HepG2 (cell line): ENCODE results near the gene NAB2. TPM values are rescaled to one million over a fixed set of nuclear protein-coding genes. Genes with fewer than 3 reads are reported as not detected.
A peak's percentile ranks its signal among the peaks of the same experiment; 100 is the strongest.

ENCODE experiments used
- AGO2 ChIP-seq: fragments of 200-400 bp; formaldehyde crosslinking; optimal IDR thresholded peaks from 2 replicates; pipeline ENCODE3; 2017; ENCODE audit warnings: mild to moderate bottlenecking, low read depth, low read length, moderate library complexity
- FOXO1 ChIP-seq: sonication (generic); formaldehyde crosslinking; IDR thresholded peaks from 2 replicates; pipeline ENCODE4 v1.4.0; 2020; ENCODE audit warnings: missing genetic modification reagents
- GATA4 ChIP-seq: sonication (generic); IDR thresholded peaks from 2 replicates; pipeline ENCODE4 v1.6.1; 2016; ENCODE audit warnings: antibody characterized with exemption, low read depth, borderline replicate concordance
- IKZF4 ChIP-seq: sonication (generic); formaldehyde crosslinking; IDR thresholded peaks from 2 replicates; pipeline ENCODE4 v1.5.1; 2020; ENCODE audit warnings: borderline replicate concordance, mild to moderate bottlenecking, low read depth, missing genetic modification reagents; ENCODE audit errors: not compliant biosample characterization
- IRF2 ChIP-seq: IDR thresholded peaks from 2 replicates; pipeline ENCODE4 v1.6.1; 2018; ENCODE audit warnings: missing genetic modification reagents, missing compliant biosample characterization
- KAT8 ChIP-seq: IDR thresholded peaks from 2 replicates; pipeline ENCODE4 v1.6.1; 2016; ENCODE audit warnings: missing genetic modification reagents, missing compliant biosample characterization
- MAX ChIP-seq: IDR thresholded peaks from 2 replicates; pipeline ENCODE4 v1.6.1; 2012; ENCODE audit warnings: inconsistent platforms
- MEIS1 ChIP-seq: sonication (generic); formaldehyde crosslinking; IDR thresholded peaks from 2 replicates; pipeline ENCODE4 v1.9.0; 2021; ENCODE audit warnings: mild to moderate bottlenecking, missing genetic modification reagents, moderate library complexity, borderline replicate concordance
- NFE2 ChIP-seq: sonication (generic); formaldehyde crosslinking; IDR thresholded peaks from 2 replicates; pipeline ENCODE4 v1.4.0; 2020; ENCODE audit warnings: missing genetic modification reagents
- NRL ChIP-seq: sonication (generic); formaldehyde crosslinking; IDR thresholded peaks from 2 replicates; pipeline ENCODE4 v1.5.0; 2020; ENCODE audit warnings: missing genetic modification reagents, mild to moderate bottlenecking, moderate library complexity, borderline replicate concordance
- PAXIP1 ChIP-seq: sonication (generic); formaldehyde crosslinking; conservative IDR thresholded peaks from 2 replicates; pipeline ENCODE4 v1.4.0; 2020; ENCODE audit warnings: mild to moderate bottlenecking, missing genetic modification reagents, moderate library complexity
- RARG ChIP-seq: sonication (generic); formaldehyde crosslinking; IDR thresholded peaks from 2 replicates; pipeline ENCODE4 v1.4.0; 2020; ENCODE audit warnings: low read depth, mild to moderate bottlenecking, missing genetic modification reagents
- RFX5 ChIP-seq: IDR thresholded peaks from 2 replicates; pipeline ENCODE4 v1.6.1; 2011; ENCODE audit warnings: low read depth, low read length, improper control_type of control experiment
- RXRB ChIP-seq: IDR thresholded peaks from 2 replicates; pipeline ENCODE4 v1.6.1; 2016; ENCODE audit warnings: borderline replicate concordance, missing genetic modification reagents, missing compliant biosample characterization
- SAP130 ChIP-seq: IDR thresholded peaks from 2 replicates; pipeline ENCODE4 v1.6.1; 2016; ENCODE audit warnings: low read depth
- ZFAT ChIP-seq: sonication (generic); formaldehyde crosslinking; conservative IDR thresholded peaks from 2 replicates; pipeline ENCODE4 v1.8.1; 2023; ENCODE audit warnings: missing genetic modification reagents, inconsistent platforms
- ZFP1 ChIP-seq: IDR thresholded peaks from 2 replicates; pipeline ENCODE4 v1.6.1; 2016
- ZFP36L1 ChIP-seq: sonication (generic); formaldehyde crosslinking; IDR thresholded peaks from 2 replicates; pipeline ENCODE4 v1.8.0; 2022; ENCODE audit warnings: mild to moderate bottlenecking, missing genetic modification reagents, moderate library complexity
- ZHX2 ChIP-seq, 2 experiments: sonication (generic) in 1 of 2; formaldehyde crosslinking in 1 of 2; IDR thresholded peaks; 2 replicates each; pipeline versions ENCODE4 v1.6.1 to v1.9.0; 2014 to 2022; ENCODE audit warnings: antibody characterized with exemption in 1 of 2, borderline replicate concordance in 1 of 2, inconsistent platforms in 1 of 2, low read depth in 1 of 2, missing genetic modification reagents in 1 of 2
- ZKSCAN8 ChIP-seq: IDR thresholded peaks from 2 replicates; pipeline ENCODE4 v1.6.1; 2016; ENCODE audit warnings: borderline replicate concordance, missing genetic modification reagents, missing compliant biosample characterization
- ZNF282 ChIP-seq: fragments of 450-650 bp; IDR thresholded peaks from 2 replicates; pipeline ENCODE4 v1.6.1; 2018; ENCODE audit not compliant: partially characterized antibody
- ZNF30 ChIP-seq: sonication (generic); formaldehyde crosslinking; IDR thresholded peaks from 2 replicates; pipeline ENCODE4 v1.5.0; 2020; ENCODE audit warnings: mild to moderate bottlenecking, missing genetic modification reagents
- ZNF501 ChIP-seq: sonication (generic); formaldehyde crosslinking; IDR thresholded peaks from 2 replicates; pipeline ENCODE4 v1.5.1; 2020; ENCODE audit warnings: mild to moderate bottlenecking, moderate library complexity, missing genetic modification reagents
- polyA plus RNA-seq, 8 experiments: library from polyadenylated mRNA; depleted of rRNA in 3 of 8; stranded (reverse) in 7 of 8; unstranded in 1 of 8; fragments of >200 nt; fragmentation: Illumina TruSeq in 4 of 8; extraction: Trizol in 4 of 8; gene quantifications; 2 replicates each; pipeline versions ENCODE4 v1.2.1 to v1.2.3, GENCODE V29; 2011 to 2016; ENCODE audit warnings: low read depth in 4 of 8, missing spikeins in 1 of 8, mixed read lengths in 1 of 8; ENCODE audit not compliant: insufficient read depth in 1 of 8
- total RNA-seq, 5 experiments: library from RNA; depleted of rRNA; stranded (reverse); fragments of >200 nt; fragmentation: Illumina TruSeq; extraction: Trizol; gene quantifications; 2 replicates each; pipeline ENCODE4 v1.2.3, GENCODE V29; 2016; ENCODE audit warnings: low read depth in 1 of 5

NAB2 gene
- total and polyA plus RNA-seq, 2 of the 13 experiments (the other 11 are each of a cell fraction or from before 2014, with no cell fraction given), result 11.7 to 12.9 TPM

GRCh38 chr12:57130941-57131340, 42.0 kb downstream of the NAB2 start (continued):
- TF ChIP-seq ZHX2 (IDR thresholded peaks at IDR 0.05; ENCODE audit: low read depth) (no peak), ZHX2 (CRISPR knock-in tag; IDR thresholded peaks at IDR 0.05; ENCODE audit: borderline replicate concordance) (no peak), ZNF30 (CRISPR knock-in tag) (no peak), FOXO1 (CRISPR knock-in tag) (peak; percentile 75), RXRB (peak; percentile 87), IRF2 (CRISPR knock-in tag) (no peak), ZFP1 (CRISPR knock-in tag) (no peak), RARG (no peak), MAX (0 out of 2 replicates have a peak, but pooled peaks have one; percentile 19), MEIS1 (CRISPR knock-in tag) (no peak), IKZF4 (CRISPR knock-in tag) (no peak), GATA4 (no peak), ZKSCAN8 (CRISPR knock-in tag) (no peak), PAXIP1 (CRISPR knock-in tag) (peak; percentile 79; the same call in 1 of the 2 replicates), RFX5 (no peak), ZFAT (CRISPR knock-in tag) (no peak), ZFP36L1 (no peak), AGO2 (no peak), NRL (no peak), ZNF282 (no peak), KAT8 (CRISPR knock-in tag) (no peak), SAP130 (CRISPR knock-in tag) (peak; percentile 90), ZNF501 (CRISPR knock-in tag) (no peak), NFE2 (no peak)
